Astrocyte (in vitro differentiated cells and primary cell): Measurements from ENCODE around the gene CLCN6. TPM values are rescaled to one million over a fixed set of nuclear protein-coding genes. Genes with fewer than 3 reads are reported as not detected.

Experiments
- DNase-seq: peaks from one replicate; pipeline ENCODE4 v3.0.0-alpha.2; 2010; ENCODE audit warnings: low read depth
- FAIRE-seq: peaks from 2 replicates; lab custom pipeline; 2011; peaks lifted over from hg19 to GRCh38; lab: Jason Lieb, UNC
- H2AFZ ChIP-seq: 2 replicates; pipeline ENCODE4 v1.6.0; 2012; ENCODE audit warnings: low read depth, low read length, inconsistent platforms
- H3K27ac ChIP-seq: 2 replicates; pipeline ENCODE4 v1.5.1; 2011; ENCODE audit warnings: low read depth, low read length, inconsistent platforms
- H3K27me3 ChIP-seq: 2 replicates; pipeline ENCODE4 v1.6.0; 2011; ENCODE audit warnings: low read length, inconsistent platforms; ENCODE audit not compliant: insufficient read depth
- H3K36me3 ChIP-seq: 2 replicates; pipeline ENCODE4 v1.5.1; 2011; ENCODE audit warnings: low read length, inconsistent platforms; ENCODE audit not compliant: insufficient read depth
- H3K4me1 ChIP-seq: 2 replicates; pipeline ENCODE4 v1.5.1; 2011; ENCODE audit warnings: low read length, inconsistent platforms; ENCODE audit not compliant: insufficient read depth
- H3K4me2 ChIP-seq: 2 replicates; pipeline ENCODE4 v1.6.0; 2012; ENCODE audit warnings: low read length, inconsistent platforms
- H3K4me3 ChIP-seq: 2 replicates; pipeline ENCODE4 v1.5.1; 2011; ENCODE audit warnings: low read depth, mild to moderate bottlenecking, low read length, inconsistent platforms; ENCODE audit not compliant: insufficient read depth
- H3K79me2 ChIP-seq: 2 replicates; pipeline ENCODE4 v1.6.0; 2012; ENCODE audit warnings: mild to moderate bottlenecking, low read length, inconsistent platforms; ENCODE audit not compliant: insufficient read depth
- H3K9ac ChIP-seq: 2 replicates; pipeline ENCODE4 v1.6.0; 2012; ENCODE audit warnings: mild to moderate bottlenecking, low read length, inconsistent platforms
- H3K9me3 ChIP-seq: 2 replicates; pipeline ENCODE4 v1.5.1; 2012; ENCODE audit warnings: low read depth, mild to moderate bottlenecking, low read length, inconsistent platforms; ENCODE audit not compliant: insufficient read depth
- H4K20me1 ChIP-seq: 2 replicates; pipeline ENCODE4 v1.6.0; 2012; ENCODE audit warnings: low read length, inconsistent platforms; ENCODE audit not compliant: insufficient read depth
- H3K27ac Mint-ChIP-seq: one replicate; pipeline ENCODE4 v1.8.0; 2021; ENCODE audit warnings: mild to moderate bottlenecking, mixed read lengths; ENCODE audit not compliant: unreplicated experiment
- H3K27me3 Mint-ChIP-seq: one replicate; pipeline ENCODE4 v1.8.0; 2021; ENCODE audit warnings: low read depth, mixed read lengths; ENCODE audit not compliant: unreplicated experiment
- H3K36me3 Mint-ChIP-seq: one replicate; pipeline ENCODE4 v1.8.0; 2021; ENCODE audit warnings: low read depth, mixed read lengths; ENCODE audit not compliant: unreplicated experiment
- H3K4me1 Mint-ChIP-seq: one replicate; pipeline ENCODE4 v1.8.0; 2021; ENCODE audit warnings: low read depth, mixed read lengths; ENCODE audit not compliant: unreplicated experiment
- H3K4me3 Mint-ChIP-seq: one replicate; pipeline ENCODE4 v1.8.0; 2021; ENCODE audit warnings: mild to moderate bottlenecking, moderate library complexity, mixed read lengths; ENCODE audit not compliant: unreplicated experiment
- H3K9me3 Mint-ChIP-seq: one replicate; pipeline ENCODE4 v1.8.0; 2021; ENCODE audit warnings: mild to moderate bottlenecking, mixed read lengths; ENCODE audit not compliant: unreplicated experiment
- EZH2 ChIP-seq: IDR thresholded peaks from 2 replicates; pipeline ENCODE4 v1.6.1; 2012; ENCODE audit warnings: mild to moderate bottlenecking, low read length, inconsistent platforms; ENCODE audit not compliant: insufficient read depth
- total RNA-seq: library from RNA; stranded (reverse); gene quantifications from 2 replicates; pipeline ENCODE4 v1.2.1, GENCODE V29; 2021
- TF ChIP-seq, protein P1 (sequence below): IDR thresholded peaks from 2 replicates; pipeline ENCODE4 v1.5.1; 2011; ENCODE audit warnings: low read depth, mild to moderate bottlenecking, inconsistent platforms, low read length, moderate library complexity; ENCODE audit not compliant: insufficient read depth

Gene CLCN6
- total RNA-seq, 1 donor from 2014 or later = 22.4 TPM

DNA sequence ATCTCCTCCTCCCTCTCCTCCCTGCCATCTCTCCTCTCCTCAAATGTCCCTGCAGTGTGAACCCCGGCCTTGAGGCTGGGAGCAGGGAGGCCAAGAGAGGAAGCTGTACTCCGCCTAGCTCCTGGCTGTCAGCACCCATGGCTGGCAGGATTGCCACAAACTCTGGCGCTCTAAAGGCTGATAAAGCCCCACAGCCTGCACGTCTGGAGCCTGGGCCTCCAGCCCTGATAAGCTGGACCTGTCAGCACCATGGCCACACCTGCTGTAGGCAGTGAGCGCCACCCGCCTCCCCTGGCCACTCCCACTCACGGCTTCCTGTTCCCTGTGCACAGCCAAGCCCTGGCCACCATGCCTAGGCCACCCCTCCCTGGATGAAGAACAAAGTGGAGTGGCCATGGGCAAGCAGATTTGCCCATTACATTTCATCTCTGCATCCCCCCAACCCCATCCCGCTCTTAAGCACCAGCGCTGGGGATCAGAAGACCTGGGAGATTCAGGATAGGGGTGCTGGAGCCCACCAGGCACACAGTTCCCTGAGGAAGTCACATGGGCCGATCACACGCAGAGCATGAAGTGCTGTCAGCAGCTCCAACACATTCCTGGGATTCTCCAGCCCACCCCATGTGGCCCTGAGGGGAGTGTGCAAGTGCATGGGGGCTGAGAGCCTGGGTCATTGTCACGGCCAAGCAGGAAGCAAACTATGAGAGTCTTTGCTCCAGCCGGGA lies 77.0 kb downstream of the CLCN6 start:
- H3K4me1 ChIP-seq = no peaks in the 10 kb centered on the region
- Mint-ChIP-seq H3K36me3 (no peaks in the 10 kb centered on the region), H3K27ac (no peak overlapping the region), H3K27me3 (peaks cover 16% of the 10 kb centered on the region), H3K9me3 (no peaks in the 10 kb centered on the region), H3K4me1 (peaks cover 5% of the 10 kb centered on the region), H3K4me3 (no peak overlapping the region)
- no peak overlapping the region for H3K27ac ChIP-seq
- no peak overlapping the region for H3K9ac ChIP-seq
- H3K27me3 ChIP-seq = peaks cover 2% of the 10 kb centered on the region
- no peak overlapping the region for H2AFZ ChIP-seq
- no peak overlapping the region for H3K4me3 ChIP-seq
- FAIRE-seq (no peak), DNase-seq (no peak)
- H4K20me1 ChIP-seq = no peaks in the 10 kb centered on the region
- no peaks in the 10 kb centered on the region for H3K36me3 ChIP-seq
- TF ChIP-seq, protein P1, sequence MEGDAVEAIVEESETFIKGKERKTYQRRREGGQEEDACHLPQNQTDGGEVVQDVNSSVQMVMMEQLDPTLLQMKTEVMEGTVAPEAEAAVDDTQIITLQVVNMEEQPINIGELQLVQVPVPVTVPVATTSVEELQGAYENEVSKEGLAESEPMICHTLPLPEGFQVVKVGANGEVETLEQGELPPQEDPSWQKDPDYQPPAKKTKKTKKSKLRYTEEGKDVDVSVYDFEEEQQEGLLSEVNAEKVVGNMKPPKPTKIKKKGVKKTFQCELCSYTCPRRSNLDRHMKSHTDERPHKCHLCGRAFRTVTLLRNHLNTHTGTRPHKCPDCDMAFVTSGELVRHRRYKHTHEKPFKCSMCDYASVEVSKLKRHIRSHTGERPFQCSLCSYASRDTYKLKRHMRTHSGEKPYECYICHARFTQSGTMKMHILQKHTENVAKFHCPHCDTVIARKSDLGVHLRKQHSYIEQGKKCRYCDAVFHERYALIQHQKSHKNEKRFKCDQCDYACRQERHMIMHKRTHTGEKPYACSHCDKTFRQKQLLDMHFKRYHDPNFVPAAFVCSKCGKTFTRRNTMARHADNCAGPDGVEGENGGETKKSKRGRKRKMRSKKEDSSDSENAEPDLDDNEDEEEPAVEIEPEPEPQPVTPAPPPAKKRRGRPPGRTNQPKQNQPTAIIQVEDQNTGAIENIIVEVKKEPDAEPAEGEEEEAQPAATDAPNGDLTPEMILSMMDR = no peak
- no peak for TF ChIP-seq EZH2
- no peaks in the 10 kb centered on the region for H3K79me2 ChIP-seq
- no peak overlapping the region for H3K4me2 ChIP-seq
- no peaks in the 10 kb centered on the region for H3K9me3 ChIP-seq

DNA sequence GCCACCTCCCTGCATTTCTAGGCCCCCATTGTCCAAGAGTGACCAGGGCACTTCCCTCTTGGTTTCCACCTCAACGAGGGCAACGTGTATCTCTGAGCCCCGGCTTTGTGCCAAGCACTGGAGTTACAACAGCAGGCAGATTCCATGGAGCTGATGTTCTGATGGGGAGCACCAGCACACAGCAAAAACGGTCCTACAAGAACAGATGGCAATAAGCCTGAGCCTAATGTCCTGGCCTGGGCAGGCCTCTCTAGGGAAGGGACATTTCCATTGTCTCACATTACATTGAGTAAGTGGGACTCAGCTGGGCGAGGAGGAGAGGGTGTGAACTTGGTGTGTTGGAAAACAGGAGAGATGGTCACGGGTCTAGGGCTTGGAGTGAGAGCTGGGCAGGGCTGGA lies 79.9 kb downstream of the CLCN6 start:
- H3K4me1 ChIP-seq = no peaks in the 10 kb centered on the region
- no peak overlapping the region for H3K4me2 ChIP-seq
- no peak overlapping the region for H2AFZ ChIP-seq
- no peaks in the 10 kb centered on the region for H3K36me3 Mint-ChIP-seq
- TF ChIP-seq, protein P1 = no peak
- no peak for TF ChIP-seq EZH2
- H3K27me3 Mint-ChIP-seq = peaks cover 14% of the 10 kb centered on the region
- no peak overlapping the region for H3K27ac Mint-ChIP-seq
- peaks cover 5% of the 10 kb centered on the region for H3K4me1 Mint-ChIP-seq
- no peaks in the 10 kb centered on the region for H3K9me3 ChIP-seq
- no peak overlapping the region for H3K9ac ChIP-seq
- no peak overlapping the region for H3K27ac ChIP-seq
- no peaks in the 10 kb centered on the region for H3K9me3 Mint-ChIP-seq
- no peak for DNase-seq
- no peak for FAIRE-seq
- H4K20me1 ChIP-seq = no peaks in the 10 kb centered on the region
- H3K4me3 ChIP-seq = no peak overlapping the region
- H3K27me3 ChIP-seq = peaks cover 4% of the 10 kb centered on the region
- no peaks in the 10 kb centered on the region for H3K79me2 ChIP-seq
- H3K36me3 ChIP-seq = no peaks in the 10 kb centered on the region
- H3K4me3 Mint-ChIP-seq = no peak overlapping the region

DNA sequence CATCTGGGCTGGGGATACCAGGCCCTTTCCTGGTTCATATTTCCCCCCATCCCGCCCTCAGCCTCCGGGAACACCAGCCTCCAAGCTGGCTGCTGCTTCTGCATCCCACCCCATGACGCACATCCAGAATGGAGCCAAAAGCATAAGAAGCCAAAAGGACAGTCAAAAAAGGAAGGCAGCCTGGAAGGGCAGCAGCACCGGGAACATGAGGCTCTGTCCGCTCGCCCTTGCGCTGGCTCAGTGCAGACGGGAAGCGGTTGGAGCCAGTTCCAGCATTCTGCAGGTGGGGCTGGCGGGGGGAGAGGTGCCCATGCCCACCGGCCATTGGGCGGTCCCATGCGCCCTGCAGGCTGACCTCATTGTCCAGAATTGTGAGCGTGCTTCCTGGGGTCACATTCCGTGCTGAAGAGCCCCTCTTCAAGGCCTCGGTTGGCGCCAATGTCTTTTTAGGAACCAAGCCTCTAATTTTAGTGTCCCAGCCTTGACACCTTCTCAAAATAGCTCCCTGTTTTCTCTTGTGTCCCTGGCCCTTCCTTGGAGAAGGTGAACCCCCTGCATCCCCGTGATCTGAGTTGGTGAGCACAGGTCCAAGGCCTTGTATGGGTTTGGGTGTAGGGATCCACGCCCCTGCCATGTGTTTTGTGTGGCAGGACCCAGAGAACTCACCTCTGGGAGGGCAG lies 81.1 kb downstream of the CLCN6 start:
- no peak for DNase-seq
- H3K36me3 Mint-ChIP-seq = no peaks in the 10 kb centered on the region
- no peak overlapping the region for H2AFZ ChIP-seq
- no peaks in the 10 kb centered on the region for H4K20me1 ChIP-seq
- no peaks in the 10 kb centered on the region for H3K9me3 ChIP-seq
- no peak for TF ChIP-seq EZH2
- TF ChIP-seq, protein P1 = no peak
- no peak overlapping the region for H3K27ac ChIP-seq
- no peaks in the 10 kb centered on the region for H3K79me2 ChIP-seq
- no peak overlapping the region for H3K4me3 Mint-ChIP-seq
- peaks cover 4% of the 10 kb centered on the region for H3K27me3 ChIP-seq
- no peak overlapping the region for H3K4me2 ChIP-seq
- H3K9ac ChIP-seq = no peak overlapping the region
- no peaks in the 10 kb centered on the region for H3K9me3 Mint-ChIP-seq
- no peaks in the 10 kb centered on the region for H3K4me1 ChIP-seq
- peaks cover 17% of the 10 kb centered on the region for H3K27me3 Mint-ChIP-seq
- no peak for FAIRE-seq
- H3K4me3 ChIP-seq = no peak overlapping the region
- peaks cover 5% of the 10 kb centered on the region for H3K4me1 Mint-ChIP-seq
- H3K27ac Mint-ChIP-seq = no peak overlapping the region
- no peaks in the 10 kb centered on the region for H3K36me3 ChIP-seq
